Left renal pelvis (tissue), 4 donors: ENCODE measurements around the gene SDC1. TPM values are rescaled to one million over a fixed set of nuclear protein-coding genes. Genes with fewer than 3 reads are reported as not detected.
"Not testable (repeated sequence)": the region's sequence is repeated elsewhere in the genome, so short reads cannot be mapped to it uniquely, and the experiment has no call there.

ENCODE experiments used
- DNase-seq, 4 donors: peaks; one replicate each; pipeline ENCODE4 v3.0.0-alpha.2; 2013; ENCODE audit warnings: low read depth in 4 of 4, low spot score in 3 of 4
- polyA plus RNA-seq, 4 donors: library from polyadenylated mRNA; unstranded; fragments of 120-200 nt; gene quantifications; one replicate each; pipeline ENCODE4 v1.2.1, GENCODE V29; 2013; ENCODE audit not compliant: insufficient read length in 4 of 4

SDC1 gene
- polyA plus RNA-seq, 4 donors, result 20.7 to 31.5 (median 27.3) TPM

GRCh38 chr2:20199633-20200270 is 25.2 kb downstream of the SDC1 start:
- DNase-seq, result no peak

DNA sequence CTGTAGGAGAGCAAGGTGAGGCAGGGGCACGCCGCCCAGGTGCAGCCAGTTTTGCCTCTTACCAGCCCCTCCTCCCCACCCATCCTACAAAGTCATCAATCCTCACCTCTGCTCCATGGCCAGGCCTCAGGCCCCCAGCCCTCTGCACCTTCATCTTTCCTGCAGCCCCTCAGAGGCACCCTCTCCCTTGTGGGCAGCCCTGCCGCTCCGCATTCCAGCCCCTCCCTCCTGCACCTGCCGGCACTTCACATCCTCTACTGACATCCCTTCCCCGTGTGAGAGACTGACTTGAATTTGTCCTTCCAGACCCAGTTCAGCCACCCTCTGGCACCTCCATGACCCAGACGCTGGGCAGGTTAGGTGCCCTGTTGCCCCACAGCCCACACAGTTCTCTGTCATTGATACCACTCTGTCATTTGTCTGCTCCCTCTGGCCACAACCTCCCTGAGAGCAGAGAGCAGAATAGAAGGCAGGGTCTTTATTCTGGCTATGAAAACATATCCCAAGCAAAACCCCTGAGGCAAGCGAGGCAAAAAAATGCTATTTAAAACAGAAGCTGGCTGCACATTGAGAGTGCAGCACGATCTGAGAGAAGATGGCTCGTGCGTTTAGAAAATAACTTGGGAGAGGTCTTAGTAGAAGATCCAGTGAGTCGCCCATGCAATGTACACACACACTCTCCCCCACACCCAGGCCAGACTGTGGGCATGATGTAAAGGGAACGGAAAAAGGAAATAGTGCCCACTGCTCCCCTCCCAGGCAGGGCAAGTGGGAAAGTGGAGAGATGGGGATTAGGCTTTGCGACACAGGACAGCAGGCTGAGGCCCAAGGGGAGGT is 25.9 kb downstream of the SDC1 start:
- no peak for DNase-seq

DNA sequence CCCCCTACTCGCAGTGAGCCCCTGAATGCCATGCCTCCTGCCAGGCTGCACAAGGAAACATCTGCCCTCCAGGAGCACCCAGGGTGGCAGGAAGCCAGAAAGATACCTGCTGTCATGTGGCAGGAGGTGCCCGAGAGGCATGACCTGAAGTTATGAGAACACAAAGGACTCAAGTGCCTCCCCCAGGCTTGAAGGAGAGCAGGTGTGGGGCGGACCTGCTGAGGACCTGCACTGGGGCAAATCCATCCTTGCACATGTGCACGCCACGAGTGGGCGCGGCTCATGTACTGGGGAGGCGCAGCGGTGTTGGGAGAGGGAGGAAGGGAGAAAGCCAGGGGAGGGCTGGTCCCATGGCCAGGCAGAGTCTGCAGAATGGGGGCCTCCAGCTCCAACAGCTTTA is 26.9 kb downstream of the SDC1 start:
- DNase-seq, result no peak

DNA sequence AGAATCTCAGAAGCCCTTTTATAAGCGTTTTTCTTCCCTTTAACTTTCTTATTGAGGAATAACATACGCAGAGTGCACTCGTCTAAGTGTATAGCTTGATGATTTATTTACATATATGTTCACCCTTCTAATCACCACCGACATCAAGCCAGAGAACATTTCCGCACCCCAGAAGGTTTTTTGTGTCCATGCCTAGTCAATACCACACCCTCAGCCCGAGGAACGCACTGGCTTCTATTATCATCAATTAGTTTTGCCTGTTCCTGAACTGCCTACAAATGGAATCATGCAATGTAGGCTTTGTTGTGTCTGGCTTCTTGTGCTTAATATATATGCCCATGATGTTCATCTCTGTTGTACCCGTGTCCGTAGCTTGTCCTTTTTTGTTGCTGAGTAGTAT is 27.7 kb downstream of the SDC1 start:
- no peak for DNase-seq

GRCh38 chr2:20196657-20197161 is 28.2 kb downstream of the SDC1 start:
- DNase-seq, result no peak

GRCh38 chr2:20196053-20196656 is 28.8 kb downstream of the SDC1 start:
- no peak for DNase-seq

- DNase-seq, result no peak
Observed at GRCh38 chr2:20195431-20196033, 29.4 kb downstream of the SDC1 start.

- DNase-seq, result not testable (repeated sequence)
Observed at GRCh38 chr2:20195016-20195411, 29.9 kb downstream of the SDC1 start.

GRCh38 chr2:20194097-20195015 is 30.6 kb downstream of the SDC1 start:
- DNase-seq, result no peak

DNA sequence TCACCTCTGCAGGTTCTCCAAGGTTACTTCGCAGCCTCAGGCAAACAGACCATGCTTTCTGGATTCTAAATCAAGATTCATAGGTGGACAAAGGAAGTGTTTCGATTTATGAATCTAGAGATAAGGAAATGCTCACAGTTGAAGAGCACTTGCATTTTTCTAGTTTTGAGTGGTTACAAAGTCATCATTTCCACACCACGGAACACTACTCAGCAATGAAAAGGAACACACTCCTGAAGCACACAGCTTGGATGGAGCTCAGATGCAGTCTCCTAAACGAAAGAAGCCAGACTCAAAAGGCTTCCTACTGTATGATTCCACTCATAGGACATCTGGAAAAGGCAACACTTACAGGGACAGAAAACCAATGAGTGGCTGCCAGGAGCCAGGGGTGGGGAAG is 31.7 kb downstream of the SDC1 start:
- DNase-seq, result no peak

DNA sequence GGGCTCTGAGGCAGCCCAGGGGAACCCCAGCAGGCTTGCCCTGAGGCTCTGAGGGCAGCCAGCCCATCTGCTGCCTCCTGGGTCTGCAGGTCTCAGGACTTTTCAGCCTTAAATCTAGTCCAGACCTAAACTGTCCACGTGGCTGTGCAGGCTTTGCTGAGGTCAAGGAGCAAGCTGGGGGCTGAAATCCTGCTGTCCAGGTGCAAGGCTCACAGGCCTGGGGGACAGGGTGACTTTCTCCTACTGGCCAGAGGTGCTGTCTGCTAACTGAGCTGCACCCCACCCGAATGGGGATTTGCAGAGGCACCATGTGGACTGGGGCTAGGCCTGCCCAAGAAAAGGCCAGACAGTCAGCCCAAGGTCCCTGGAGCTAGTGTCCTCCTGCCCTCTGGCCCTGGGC is 32.1 kb downstream of the SDC1 start:
- DNase-seq, result no peak

DNA sequence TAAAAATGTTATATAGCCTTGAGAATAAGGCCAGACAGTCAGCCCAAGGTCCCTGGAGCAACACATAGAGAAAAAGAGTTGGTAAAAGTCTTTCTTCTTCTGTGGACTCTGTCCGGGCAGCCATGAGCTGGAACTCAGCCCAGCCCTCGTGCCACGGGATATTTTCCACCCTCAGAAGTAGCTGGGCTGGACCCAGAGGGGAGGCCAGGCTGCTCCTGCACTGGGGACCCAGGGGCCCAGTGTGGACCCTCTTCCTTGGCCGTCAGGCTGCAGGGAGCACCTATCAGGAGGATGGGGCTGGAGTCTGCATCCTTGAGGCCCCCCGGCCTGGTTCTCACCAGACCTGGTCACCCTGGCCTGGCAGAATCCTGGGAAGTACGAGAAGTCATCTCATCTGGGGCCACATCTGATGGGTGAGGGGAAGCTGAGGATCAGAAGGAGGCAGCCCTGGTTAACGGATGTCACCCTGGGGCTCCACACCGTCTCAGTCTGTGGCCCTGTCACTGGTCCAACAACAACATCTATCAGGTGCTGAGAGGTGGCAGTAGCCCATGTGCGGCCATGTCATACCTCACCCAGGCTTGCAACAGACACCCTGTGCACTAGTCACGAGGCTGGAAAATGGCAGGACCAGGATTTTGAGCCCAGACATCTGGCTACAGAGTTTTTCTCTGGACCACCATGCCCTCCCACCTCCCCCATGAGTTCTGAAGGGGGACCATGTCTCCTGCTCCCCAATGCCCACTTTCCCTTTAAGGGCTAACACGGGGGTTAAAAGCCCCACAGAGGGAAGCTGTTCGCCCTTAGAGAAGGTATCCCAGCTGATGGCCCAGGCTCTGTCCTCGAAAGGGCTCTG is 33.0 kb downstream of the SDC1 start:
- no peak for DNase-seq

DNA sequence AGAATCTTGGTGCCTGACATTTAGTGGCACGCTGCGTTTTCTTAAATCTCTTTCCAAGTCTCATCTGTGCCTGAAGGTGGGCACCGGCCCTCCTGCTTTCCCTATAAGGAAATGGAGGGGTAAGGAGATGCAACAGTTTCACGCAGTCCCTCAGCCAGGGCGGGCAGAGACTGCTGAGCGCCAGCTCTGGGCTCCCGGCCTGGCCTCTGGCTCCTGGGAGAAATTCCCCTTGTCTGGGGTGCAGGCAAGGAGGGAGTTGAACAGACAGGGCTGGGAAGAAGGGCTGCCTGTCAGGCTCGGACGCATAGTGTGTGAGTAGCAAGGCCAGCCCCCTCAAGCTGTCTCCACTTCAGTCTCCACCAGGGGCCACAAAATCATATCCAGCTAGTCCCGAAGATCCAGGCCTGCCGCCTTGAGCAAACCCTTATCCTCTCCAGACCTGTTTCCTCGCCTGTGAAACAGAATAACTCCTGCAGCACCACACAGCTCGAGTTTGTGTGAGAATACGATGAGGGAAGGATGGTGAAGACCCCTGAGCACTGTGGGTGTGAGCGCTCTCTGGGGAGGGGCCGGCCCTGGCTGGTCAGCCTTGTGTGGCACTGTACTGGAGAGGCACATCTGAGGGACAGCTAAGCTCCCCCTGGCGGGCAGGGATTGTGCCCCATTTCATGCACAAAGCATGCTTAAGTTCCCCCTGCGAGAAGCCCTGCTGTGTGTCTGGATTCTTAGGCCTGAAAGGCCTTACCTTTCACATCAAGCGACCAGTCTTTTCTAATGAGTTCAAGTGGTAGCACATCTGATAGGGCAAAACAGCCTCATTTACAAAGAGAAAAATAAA is 33.8 kb downstream of the SDC1 start:
- no peak for DNase-seq

- DNase-seq, result no peak
Observed at GRCh38 chr2:20190170-20190569, 34.8 kb downstream of the SDC1 start.

GRCh38 chr2:20189299-20189931 is 35.5 kb downstream of the SDC1 start:
- no peak for DNase-seq

DNA sequence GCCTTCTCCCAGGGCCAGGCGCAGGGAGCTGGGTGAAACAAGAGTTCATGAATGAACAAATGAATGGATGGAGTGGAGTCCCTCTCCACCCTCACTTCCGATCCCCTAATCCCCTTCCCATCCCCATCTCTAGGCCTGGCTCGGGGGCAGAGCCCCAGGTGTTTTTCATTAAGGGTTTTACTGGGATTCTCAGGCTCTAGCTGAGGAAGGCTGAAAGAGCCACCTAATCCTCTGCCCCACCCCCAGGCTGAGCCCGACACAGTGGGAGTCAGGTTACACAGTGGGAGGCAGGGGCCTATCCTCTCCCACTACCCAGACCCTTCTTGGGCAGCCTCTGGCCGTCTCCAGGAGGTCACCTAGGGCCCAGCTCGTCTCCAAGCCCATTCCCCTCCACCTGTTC is 36.1 kb downstream of the SDC1 start:
- DNase-seq, result no peak

DNA sequence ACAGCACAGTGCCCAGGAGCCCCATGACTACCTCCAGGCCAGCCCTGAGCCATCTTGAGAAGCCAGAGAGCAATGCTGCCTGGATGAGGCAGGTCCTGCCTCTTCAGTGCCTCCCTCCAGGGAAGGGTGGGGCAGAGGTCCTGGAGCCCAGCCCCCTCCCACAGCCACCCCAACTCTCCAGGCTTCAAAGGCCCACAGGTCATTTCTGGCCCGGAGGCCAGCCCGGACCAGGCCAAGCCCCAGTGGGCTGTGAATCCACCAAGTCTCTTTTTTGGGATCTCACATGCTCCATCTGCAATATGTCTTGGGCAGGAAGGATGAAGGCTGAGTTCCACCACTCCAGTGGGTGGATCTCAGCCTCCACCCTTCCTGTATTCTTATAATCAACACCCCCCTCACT is 36.7 kb downstream of the SDC1 start:
- DNase-seq, result no peak

DNA sequence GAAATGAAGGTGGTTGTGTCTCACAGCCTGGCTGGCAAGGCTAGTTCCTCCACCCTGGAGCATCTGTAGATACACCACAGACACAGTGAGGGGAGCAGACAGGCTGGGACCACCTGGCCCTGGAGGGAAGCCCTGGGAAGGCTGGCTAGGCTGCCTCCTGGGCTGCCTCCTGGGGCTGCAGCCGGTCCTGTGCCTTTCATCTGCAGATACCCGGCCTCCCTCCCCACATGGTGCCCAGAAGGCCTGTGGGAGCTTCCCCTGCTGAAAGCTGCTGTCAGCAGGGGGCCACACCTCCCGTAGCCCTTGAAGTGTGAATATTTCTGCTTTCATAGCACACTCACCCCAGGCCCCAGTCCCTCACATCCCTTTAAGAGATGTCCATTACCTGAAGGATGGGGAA is 37.6 kb downstream of the SDC1 start:
- no peak for DNase-seq
